Endothelial cell of umbilical vein (primary cell): Measurements from ENCODE around the gene CXCR3. TPM values are rescaled to one million over a fixed set of nuclear protein-coding genes. Genes with fewer than 3 reads are reported as not detected.

ENCODE experiments used
- BruUV-seq: library from RNA; stranded (reverse); fragments of 400-500 nt; replicated peaks from 2 replicates; lab custom pipeline; 2021; lab: Mats Ljungman, UMichigan
- CTCF ChIA-PET: fragments of 300-600, 350-600 bp; sonication (Branson Sonifier 250); formaldehyde crosslinking; loops from one replicate; lab custom pipeline; 2021; ENCODE audit warnings: antibody characterized with exemption, inconsistent platforms; lab: Charles Lee
- POLR2A ChIA-PET: fragments of 300-600, 350-600 bp; sonication (Branson Sonifier 250); formaldehyde crosslinking; loops from one replicate; lab custom pipeline; 2021; ENCODE audit warnings: antibody characterized with exemption, inconsistent platforms; lab: Charles Lee
- DNase-seq: peaks from one replicate; pipeline ENCODE4 v3.0.0-alpha.2; 2011; ENCODE audit warnings: low read depth, low spot score
- FAIRE-seq: peaks from 2 replicates; lab custom pipeline; 2011; peaks lifted over from hg19 to GRCh38; lab: Jason Lieb, UNC
- H2AFZ ChIP-seq: 2 replicates; pipeline ENCODE4 v1.6.0; 2012; ENCODE audit warnings: low read depth, low read length, control low read depth, inconsistent platforms
- H3K27ac ChIP-seq: 2 replicates; pipeline ENCODE4 v1.5.1; 2011; ENCODE audit warnings: low read depth, mild to moderate bottlenecking, control low read depth, low read length, moderate library complexity; ENCODE audit not compliant: insufficient read depth
- H3K27me3 ChIP-seq, 2 experiments: 2 replicates each; pipeline versions ENCODE4 v1.6.0 to v1.6.1; 2011; ENCODE audit warnings: low read length in 2 of 2, mixed read lengths in 1 of 2; ENCODE audit not compliant: control insufficient read depth in 2 of 2, insufficient read depth in 2 of 2
- H3K36me3 ChIP-seq, 2 experiments: 2 replicates in 1 of 2; 3 replicates in 1 of 2; pipeline ENCODE4 v1.5.1; 2011; ENCODE audit warnings: low read length in 2 of 2, mild to moderate bottlenecking in 1 of 2, moderate library complexity in 1 of 2; ENCODE audit not compliant: control insufficient read depth in 2 of 2, insufficient read depth in 2 of 2; ENCODE audit errors: extremely low read depth in 1 of 2
- H3K4me1 ChIP-seq: 3 replicates; pipeline ENCODE4 v1.5.1; 2011; ENCODE audit warnings: mild to moderate bottlenecking, low read length; ENCODE audit not compliant: control insufficient read depth, insufficient read depth; ENCODE audit errors: extremely low read depth
- H3K4me2 ChIP-seq: 2 replicates; pipeline ENCODE4 v1.6.1; 2011; ENCODE audit warnings: low read length, control low read depth, mixed read lengths; ENCODE audit not compliant: insufficient read depth
- H3K4me3 ChIP-seq, 3 experiments: fragments of 200-600 bp in 1 of 3; sonication (generic), shearing (Covaris generic) in 1 of 3; replicated peaks in 1 of 3; 2 replicates each; pipeline ENCODE4 v1.5.1; 2011 to 2016; ENCODE audit warnings: control low read depth in 3 of 3, low read length in 3 of 3, mild to moderate bottlenecking in 2 of 3, inconsistent platforms in 1 of 3, low read depth in 1 of 3, moderate library complexity in 1 of 3; ENCODE audit not compliant: insufficient read depth in 1 of 3
- H3K79me2 ChIP-seq: 2 replicates; pipeline ENCODE4 v1.6.0; 2012; ENCODE audit warnings: low read length, inconsistent platforms; ENCODE audit not compliant: control insufficient read depth, insufficient read depth
- H3K9ac ChIP-seq: replicated peaks from 2 replicates; pipeline ENCODE3; 2011; ENCODE audit warnings: low read length, control low read depth; ENCODE audit not compliant: insufficient read depth; ENCODE audit errors: extremely low read depth
- H3K9me1 ChIP-seq: replicated peaks from 3 replicates; pipeline ENCODE4 v1.6.0; 2011; ENCODE audit warnings: mild to moderate bottlenecking, low read length; ENCODE audit not compliant: control insufficient read depth, insufficient read depth; ENCODE audit errors: extremely low read depth
- H3K9me3 ChIP-seq: replicated peaks from 2 replicates; pipeline ENCODE4 v1.5.1; 2012; ENCODE audit warnings: low read length, inconsistent platforms; ENCODE audit not compliant: control insufficient read depth, insufficient read depth
- H4K20me1 ChIP-seq: replicated peaks from 2 replicates; pipeline ENCODE3; 2011; ENCODE audit warnings: mild to moderate bottlenecking, low read length; ENCODE audit not compliant: control insufficient read depth, insufficient read depth; ENCODE audit errors: extremely low read depth
- EZH2 ChIP-seq: IDR thresholded peaks from 2 replicates; pipeline ENCODE4 v1.6.1; 2012; ENCODE audit warnings: borderline replicate concordance, low read depth, mild to moderate bottlenecking, moderate library complexity, low read length, inconsistent platforms; ENCODE audit not compliant: severe bottlenecking
- FOS ChIP-seq: IDR thresholded peaks from 2 replicates; pipeline ENCODE4 v1.6.1; 2011; ENCODE audit warnings: mild to moderate bottlenecking, low read length, moderate library complexity, borderline replicate concordance; ENCODE audit not compliant: insufficient read depth
- GATA2 ChIP-seq: IDR thresholded peaks from 2 replicates; pipeline ENCODE4 v1.7.0; 2011; ENCODE audit warnings: low read depth, mild to moderate bottlenecking, moderate library complexity, mixed read lengths, low read length; ENCODE audit not compliant: insufficient read length, insufficient read depth
- JUN ChIP-seq: IDR thresholded peaks from 2 replicates; pipeline ENCODE4 v1.6.1; 2011; ENCODE audit warnings: borderline replicate concordance, low read depth; ENCODE audit not compliant: insufficient read length, insufficient read depth
- MAX ChIP-seq: IDR thresholded peaks from 2 replicates; pipeline ENCODE4 v1.6.1; 2011; ENCODE audit not compliant: insufficient read depth, insufficient read length
- MYC ChIP-seq: IDR thresholded peaks from one replicate; pipeline ENCODE4 v1.6.1; 2011; ENCODE audit warnings: mild to moderate bottlenecking, low read depth, low read length
- POLR2A ChIP-seq: IDR thresholded peaks from 2 replicates; pipeline ENCODE4 v1.6.1; 2012; ENCODE audit warnings: low read depth, mild to moderate bottlenecking, control low read depth, low read length
- POLR2AphosphoS5 ChIP-seq: IDR thresholded peaks from 2 replicates; pipeline ENCODE4 v1.6.1; 2012; ENCODE audit warnings: low read depth, mild to moderate bottlenecking, control low read depth, low read length, moderate library complexity; ENCODE audit not compliant: insufficient read depth
- dilution Hi-C: fragments of 300-500 bp; cut with MboI; formaldehyde crosslinking; loops from one replicate; pipeline ENCODE4 v1.15.0; 2019; ENCODE audit warnings: low sequenced_read_pairs; ENCODE audit not compliant: extremely low pct_ligation_motif_present
- intact Hi-C: fragments of 100-400 bp; cut with micrococcal nuclease; formaldehyde crosslinking; loops from one replicate; pipeline ENCODE4 v1.10.0; 2022
- polyA plus RNA-seq, 4 experiments: library from polyadenylated mRNA; depleted of rRNA in 3 of 4; stranded (reverse) in 3 of 4; unstranded in 1 of 4; fragments of >200 nt; gene quantifications; 2 replicates each; pipeline versions ENCODE4 v1.2.1 to v1.2.3, GENCODE V29; 2011 to 2012; ENCODE audit warnings: missing spikeins in 1 of 4
- total RNA-seq: library from RNA; stranded (reverse); gene quantifications from 2 replicates; pipeline ENCODE4 v1.2.3, GENCODE V29; 2021
- TF ChIP-seq, protein P1 (sequence below), 2 donors: IDR thresholded peaks; 1 replicate in 1 of 2; 2 replicates in 1 of 2; pipeline ENCODE4 v1.5.1; 2011; ENCODE audit warnings: low read length in 2 of 2, mild to moderate bottlenecking in 2 of 2, moderate library complexity in 2 of 2, control low read depth in 1 of 2, inconsistent platforms in 1 of 2, low read depth in 1 of 2; ENCODE audit not compliant: insufficient read depth in 1 of 2; ENCODE audit errors: extremely low read depth in 1 of 2

Gene CXCR3
- total and polyA plus RNA-seq, 2 donors (not counting 3 experiments of a cell fraction or from before 2014, with no cell fraction given): not detected

GRCh38 chrX:71622032-71622575 is 3.8 kb upstream of the CXCR3 start:
- Histone ChIP-seq H3K9me3 (no peaks in the 10 kb centered on the region), H3K27ac (peak overlapping the region; percentile 75), H3K36me3 (no peaks in the 10 kb centered on the region), H3K9ac (peak overlapping the region; percentile 49), H3K4me3 (no peak overlapping the region), H4K20me1 (no peaks in the 10 kb centered on the region), H3K79me2 (no peaks in the 10 kb centered on the region), H3K4me2 (no peak overlapping the region), H3K27me3 (no peaks in the 10 kb centered on the region), H3K4me1 (peaks cover 11% of the 10 kb centered on the region), H3K9me1 (no peaks in the 10 kb centered on the region), H2AFZ (no peak overlapping the region)
- DNase-seq: no peak
- BruUV-seq: no TSS peak
- TF ChIP-seq POLR2AphosphoS5 (no peak), MYC (no peak), FOS (no peak), EZH2 (no peak)
- intact Hi-C loops (loop anchor here (1.0 kb wide), 1 partner anchor 16 kb away; no protein-coding TSS in a partner anchor), dilution Hi-C loops (no loop called here)
- ChIA-PET POLR2A (interaction anchor here (1.0 kb wide), 1 partner anchor 24 kb away, joined by 3 read pairs; no protein-coding TSS in a partner anchor), CTCF (interaction anchor here (0.7 to 2.1 kb wide), 9 partner anchors 10 to 33 kb away, joined by 3 to 16 read pairs (median 5); no protein-coding TSS in a partner anchor)
- FAIRE-seq: no peak

- Histone ChIP-seq H3K27ac (no peak overlapping the region), H3K27me3 (no peaks in the 10 kb centered on the region), H2AFZ (no peak overlapping the region), H4K20me1 (no peaks in the 10 kb centered on the region), H3K4me1 (peaks cover 11% of the 10 kb centered on the region), H3K9ac (no peak overlapping the region), H3K9me1 (no peaks in the 10 kb centered on the region), H3K36me3 (no peaks in the 10 kb centered on the region), H3K4me2 (no peak overlapping the region), H3K4me3 (no peak overlapping the region), H3K79me2 (no peaks in the 10 kb centered on the region), H3K9me3 (no peaks in the 10 kb centered on the region)
- ChIA-PET POLR2A (no interaction called here), CTCF (interaction anchor here (1.4 to 2.1 kb wide), 4 partner anchors 15 to 31 kb away, joined by 3 to 16 read pairs (median 6); no protein-coding TSS in a partner anchor)
- FAIRE-seq (no peak), DNase-seq (no peak)
- no peak for TF ChIP-seq POLR2AphosphoS5
- no peak for TF ChIP-seq FOS
- TF ChIP-seq GATA2: no peak
- no peak for TF ChIP-seq MAX
- TF ChIP-seq POLR2A: no peak
- TF ChIP-seq, protein P1, sequence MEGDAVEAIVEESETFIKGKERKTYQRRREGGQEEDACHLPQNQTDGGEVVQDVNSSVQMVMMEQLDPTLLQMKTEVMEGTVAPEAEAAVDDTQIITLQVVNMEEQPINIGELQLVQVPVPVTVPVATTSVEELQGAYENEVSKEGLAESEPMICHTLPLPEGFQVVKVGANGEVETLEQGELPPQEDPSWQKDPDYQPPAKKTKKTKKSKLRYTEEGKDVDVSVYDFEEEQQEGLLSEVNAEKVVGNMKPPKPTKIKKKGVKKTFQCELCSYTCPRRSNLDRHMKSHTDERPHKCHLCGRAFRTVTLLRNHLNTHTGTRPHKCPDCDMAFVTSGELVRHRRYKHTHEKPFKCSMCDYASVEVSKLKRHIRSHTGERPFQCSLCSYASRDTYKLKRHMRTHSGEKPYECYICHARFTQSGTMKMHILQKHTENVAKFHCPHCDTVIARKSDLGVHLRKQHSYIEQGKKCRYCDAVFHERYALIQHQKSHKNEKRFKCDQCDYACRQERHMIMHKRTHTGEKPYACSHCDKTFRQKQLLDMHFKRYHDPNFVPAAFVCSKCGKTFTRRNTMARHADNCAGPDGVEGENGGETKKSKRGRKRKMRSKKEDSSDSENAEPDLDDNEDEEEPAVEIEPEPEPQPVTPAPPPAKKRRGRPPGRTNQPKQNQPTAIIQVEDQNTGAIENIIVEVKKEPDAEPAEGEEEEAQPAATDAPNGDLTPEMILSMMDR (IDR thresholded peaks at IDR 0.05; ENCODE audit: extremely low read depth in 1 of 2, insufficient read depth in 1 of 2, low read depth in 1 of 2, low read length in 2 of 2): no peak
- no peak for TF ChIP-seq EZH2
- no peak for TF ChIP-seq JUN
- no peak for TF ChIP-seq MYC
- intact Hi-C loops (loop anchor here (1.0 kb wide), 1 partner anchor 17 kb away; no protein-coding TSS in a partner anchor), dilution Hi-C loops (no loop called here)
- no TSS peak for BruUV-seq
Observed at GRCh38 chrX:71621603-71622002, 3.3 kb upstream of the CXCR3 start.
